K562 (cell line): ENCODE measurements around the gene SNX9. TPM values are rescaled to one million over a fixed set of nuclear protein-coding genes. Genes with fewer than 3 reads are reported as not detected.

Experiments
- BHLHE40 ChIP-seq: IDR thresholded peaks from 2 replicates; pipeline ENCODE4 v1.6.1; 2011; ENCODE audit warnings: low read length, improper control_type of control experiment
- CREBBP ChIP-seq: IDR thresholded peaks from one replicate; pipeline ENCODE4 v1.6.1; 2012; ENCODE audit warnings: low read depth, mild to moderate bottlenecking, control low read depth, inconsistent platforms, low read length
- CTBP1 ChIP-seq: fragments of 450-650 bp; IDR thresholded peaks from 2 replicates; pipeline ENCODE4 v1.6.1; 2016; ENCODE audit warnings: borderline replicate concordance
- EP300 ChIP-seq: IDR thresholded peaks from 2 replicates; pipeline ENCODE4 v1.6.1; 2012; ENCODE audit warnings: low read length, improper control_type of control experiment
- ETS1 ChIP-seq: conservative IDR thresholded peaks from 2 replicates; pipeline ENCODE4 v1.6.1; 2011; ENCODE audit warnings: low read depth, mild to moderate bottlenecking, low read length; ENCODE audit not compliant: control insufficient read depth
- GTF2E2 ChIP-seq: fragments of 200-800 bp; sonication (Bioruptor generic); IDR thresholded peaks from 2 replicates; pipeline ENCODE4 v1.6.1; 2016; ENCODE audit warnings: missing genetic modification characterization, missing compliant biosample characterization
- MYC ChIP-seq, 2 experiments: fragments of 250-450 bp in 1 of 2; sonication (Bioruptor Pico) in 1 of 2; IDR thresholded peaks; 2 replicates each; pipeline versions ENCODE4 v1.5.1 to v1.6.1; 2012 to 2021; ENCODE audit warnings: low read depth in 2 of 2, borderline replicate concordance in 1 of 2, improper control_type of control experiment in 1 of 2, low read length in 1 of 2, mild to moderate bottlenecking in 1 of 2, moderate library complexity in 1 of 2
- NFIC ChIP-seq: fragments of 450-650 bp; IDR thresholded peaks from 2 replicates; pipeline ENCODE4 v1.6.1; 2017; ENCODE audit warnings: mild to moderate bottlenecking, inconsistent platforms
- NR4A1 ChIP-seq, 2 experiments: fragments of 250-450 bp in 1 of 2; fragments of 450-650 bp in 1 of 2; sonication (Bioruptor Pico) in 1 of 2; IDR thresholded peaks; 2 replicates each; pipeline versions ENCODE4 v1.4.0 to v1.6.1; 2016 to 2020; ENCODE audit warnings: mild to moderate bottlenecking in 2 of 2, missing compliant biosample characterization in 1 of 2, missing genetic modification characterization in 1 of 2, moderate library complexity in 1 of 2
- RAD51 ChIP-seq: fragments of 450-650 bp; IDR thresholded peaks from 2 replicates; pipeline ENCODE4 v1.7.1; 2016; ENCODE audit warnings: low read depth, mild to moderate bottlenecking, borderline replicate concordance
- SMAD2 ChIP-seq: fragments of 150-350 bp; IDR thresholded peaks from 2 replicates; pipeline ENCODE4 v1.6.1; 2014; ENCODE audit warnings: low read depth, mild to moderate bottlenecking, low read length
- SMAD3 ChIP-seq: fragments of 450-650 bp; formaldehyde crosslinking; conservative IDR thresholded peaks from 2 replicates; pipeline ENCODE4 v1.4.0; 2020; ENCODE audit warnings: mild to moderate bottlenecking
- USF2 ChIP-seq: sonication (generic); formaldehyde crosslinking; IDR thresholded peaks from 2 replicates; pipeline ENCODE4 v1.5.0; 2020; ENCODE audit warnings: missing genetic modification reagents
- ZEB2 ChIP-seq: fragments of 450-650 bp; IDR thresholded peaks from 2 replicates; pipeline ENCODE4 v1.6.1; 2016
- ZMIZ1 ChIP-seq, 2 experiments: fragments of 150-350 bp in 1 of 2; IDR thresholded peaks; 2 replicates each; pipeline ENCODE4 v1.6.1; 2012 to 2016; ENCODE audit warnings: low read depth in 2 of 2, low read length in 2 of 2, mild to moderate bottlenecking in 1 of 2, moderate library complexity in 1 of 2
- ZNF785 ChIP-seq: fragments of 250-450 bp; sonication (Bioruptor Pico); IDR thresholded peaks from 2 replicates; pipeline ENCODE4 v1.4.0; 2020; ENCODE audit warnings: mild to moderate bottlenecking
- polyA plus RNA-seq, 8 experiments: library from polyadenylated mRNA; depleted of rRNA in 4 of 8; stranded (reverse) in 5 of 8; unstranded in 3 of 8; fragments of >200 nt; fragmentation: Nextera tagmentation in 2 of 8; fragmentation: Illumina TruSeq in 1 of 8; extraction: Ambion mirVana in 2 of 8; extraction: Trizol in 1 of 8; gene quantifications; 2 replicates each; pipeline versions ENCODE4 v1.2.1 to v1.2.3, GENCODE V29; 2011 to 2014; ENCODE audit warnings: inconsistent platforms in 1 of 8, missing spikeins in 1 of 8
- total RNA-seq, 7 experiments: library from RNA; depleted of rRNA in 6 of 7; stranded (reverse); fragments of >200 nt in 6 of 7; fragmentation: Illumina TruSeq in 2 of 7; extraction: Trizol in 2 of 7; gene quantifications; 2 replicates each; pipeline versions ENCODE4 v1.2.1 to v1.2.3, GENCODE V29; 2011 to 2021; ENCODE audit warnings: low replicate concordance in 1 of 7
- TF ChIP-seq, protein P1 (sequence below): fragments of 450-650 bp; IDR thresholded peaks from 2 replicates; pipeline ENCODE4 v1.6.1; 2017; ENCODE audit warnings: antibody characterized with exemption, mild to moderate bottlenecking

The SNX9 gene
- total and polyA plus RNA-seq, 9 of the 15 experiments (the other 6 are each of a cell fraction or from before 2014, with no cell fraction given), result 6.0 to 81.7 (median 57.1) TPM

DNA sequence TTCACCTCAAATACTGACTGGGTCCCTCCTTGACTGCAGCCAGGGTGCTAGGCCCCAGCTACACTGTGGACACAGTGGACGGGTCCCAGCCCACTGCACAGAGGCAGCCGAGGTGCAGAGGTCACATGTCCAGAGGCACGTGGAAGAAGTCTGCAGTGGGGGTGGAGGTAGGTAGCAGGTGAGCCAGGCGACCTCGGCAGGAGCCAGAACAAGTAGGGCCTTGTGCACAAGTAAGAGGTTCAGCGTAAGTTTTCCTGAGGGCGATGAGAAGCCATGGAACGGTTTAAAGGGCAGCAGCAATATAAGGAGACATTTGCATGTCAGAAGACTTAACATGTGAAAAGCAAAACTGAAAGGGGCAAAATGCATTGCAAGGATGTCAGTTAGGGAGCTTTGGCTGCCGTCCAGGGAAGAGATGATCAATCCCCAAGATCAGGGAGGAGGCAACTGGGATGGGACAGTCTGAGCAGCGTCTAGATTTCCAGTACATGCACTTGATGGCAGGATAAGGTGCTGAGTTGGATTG is 49.7 kb upstream of the SNX9 start (continued):
- TF ChIP-seq RAD51, result peak; percentile 61
- peak; percentile 73; the same call in 1 of the 2 replicates for TF ChIP-seq CTBP1
- TF ChIP-seq BHLHE40, result peak; percentile 38; the same call in 1 of the 2 replicates
- peak; percentile 61; the same call in 1 of the 2 replicates for TF ChIP-seq USF2 (CRISPR knock-in tag)
- TF ChIP-seq NR4A1 (CRISPR knock-in tag; IDR thresholded peaks at IDR 0.05), result no peak
- TF ChIP-seq NR4A1 (tag; IDR thresholded peaks at IDR 0.05), result no peak
- TF ChIP-seq SMAD3 (CRISPR knock-in tag), result no peak
- peak; percentile 83 for TF ChIP-seq NFIC
- TF ChIP-seq EP300, result 0 out of 2 replicates have a peak, but pooled peaks have one; percentile 48
- TF ChIP-seq MYC (IDR thresholded peaks at IDR 0.05; ENCODE audit: low read depth, low read length), result peak; percentile 46; the same call in 1 of the 2 replicates
- no peak for TF ChIP-seq MYC (CRISPR knock-in tag; IDR thresholded peaks at IDR 0.05; ENCODE audit: borderline replicate concordance, low read depth)
- no peak for TF ChIP-seq ZNF785 (CRISPR knock-in tag)
- TF ChIP-seq, protein P1, sequence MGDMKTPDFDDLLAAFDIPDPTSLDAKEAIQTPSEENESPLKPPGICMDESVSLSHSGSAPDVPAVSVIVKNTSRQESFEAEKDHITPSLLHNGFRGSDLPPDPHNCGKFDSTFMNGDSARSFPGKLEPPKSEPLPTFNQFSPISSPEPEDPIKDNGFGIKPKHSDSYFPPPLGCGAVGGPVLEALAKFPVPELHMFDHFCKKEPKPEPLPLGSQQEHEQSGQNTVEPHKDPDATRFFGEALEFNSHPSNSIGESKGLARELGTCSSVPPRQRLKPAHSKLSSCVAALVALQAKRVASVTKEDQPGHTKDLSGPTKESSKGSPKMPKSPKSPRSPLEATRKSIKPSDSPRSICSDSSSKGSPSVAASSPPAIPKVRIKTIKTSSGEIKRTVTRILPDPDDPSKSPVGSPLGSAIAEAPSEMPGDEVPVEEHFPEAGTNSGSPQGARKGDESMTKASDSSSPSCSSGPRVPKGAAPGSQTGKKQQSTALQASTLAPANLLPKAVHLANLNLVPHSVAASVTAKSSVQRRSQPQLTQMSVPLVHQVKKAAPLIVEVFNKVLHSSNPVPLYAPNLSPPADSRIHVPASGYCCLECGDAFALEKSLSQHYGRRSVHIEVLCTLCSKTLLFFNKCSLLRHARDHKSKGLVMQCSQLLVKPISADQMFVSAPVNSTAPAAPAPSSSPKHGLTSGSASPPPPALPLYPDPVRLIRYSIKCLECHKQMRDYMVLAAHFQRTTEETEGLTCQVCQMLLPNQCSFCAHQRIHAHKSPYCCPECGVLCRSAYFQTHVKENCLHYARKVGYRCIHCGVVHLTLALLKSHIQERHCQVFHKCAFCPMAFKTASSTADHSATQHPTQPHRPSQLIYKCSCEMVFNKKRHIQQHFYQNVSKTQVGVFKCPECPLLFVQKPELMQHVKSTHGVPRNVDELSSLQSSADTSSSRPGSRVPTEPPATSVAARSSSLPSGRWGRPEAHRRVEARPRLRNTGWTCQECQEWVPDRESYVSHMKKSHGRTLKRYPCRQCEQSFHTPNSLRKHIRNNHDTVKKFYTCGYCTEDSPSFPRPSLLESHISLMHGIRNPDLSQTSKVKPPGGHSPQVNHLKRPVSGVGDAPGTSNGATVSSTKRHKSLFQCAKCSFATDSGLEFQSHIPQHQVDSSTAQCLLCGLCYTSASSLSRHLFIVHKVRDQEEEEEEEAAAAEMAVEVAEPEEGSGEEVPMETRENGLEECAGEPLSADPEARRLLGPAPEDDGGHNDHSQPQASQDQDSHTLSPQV, result peak; percentile 45; the same call in 1 of the 2 replicates
- no peak for TF ChIP-seq ZEB2
- TF ChIP-seq ZMIZ1 (IDR thresholded peaks at IDR 0.05; ENCODE audit: low read depth in 2 of 2, low read length in 2 of 2), result no peak
- no peak for TF ChIP-seq ETS1
- no peak for TF ChIP-seq CREBBP
- TF ChIP-seq SMAD2, result no peak
- no peak for TF ChIP-seq GTF2E2 (tag)
